Body of pancreas (tissue), 4 donors: ENCODE measurements around the gene TGM3. TPM values are rescaled to one million over a fixed set of nuclear protein-coding genes. Genes with fewer than 3 reads are reported as not detected.

Experiments used
- ATAC-seq: fragments of 150-250 bp; one replicate; pipeline ENCODE4 v1.9.1; 2016
- DNase-seq, 4 donors: peaks; one replicate each; pipeline ENCODE4 v3.0.0-alpha.2; 2019
- H3K27ac ChIP-seq, 4 donors: fragments of 200-600 bp; sonication (generic); 1 replicate in 3 of 4; 2 replicates in 1 of 4; pipeline versions ENCODE4 v1.5.1 to v1.6.1; 2016 to 2019; ENCODE audit warnings: mild to moderate bottlenecking in 1 of 4, mixed read lengths in 1 of 4, moderate library complexity in 1 of 4
- H3K27me3 ChIP-seq, 2 donors: fragments of 200-600 bp; sonication (generic); one replicate each; pipeline ENCODE4 v1.6.0; 2016; ENCODE audit warnings: mild to moderate bottlenecking in 1 of 2
- H3K36me3 ChIP-seq, 2 donors: fragments of 200-600 bp; sonication (generic); replicated peaks in 1 of 2; 2 replicates each; pipeline ENCODE4 v1.5.1; 2016; ENCODE audit warnings: low read depth in 2 of 2; ENCODE audit not compliant: insufficient read depth in 1 of 2
- H3K4me1 ChIP-seq: fragments of 200-600 bp; sonication (generic); one replicate; pipeline ENCODE4 v1.6.0; 2016
- H3K4me3 ChIP-seq, 2 donors: fragments of 200-600 bp; sonication (generic); 1 replicate in 1 of 2; 2 replicates in 1 of 2; pipeline ENCODE4 v1.5.1; 2016 to 2019
- H3K9me3 ChIP-seq, 3 donors: fragments of 200-600 bp; sonication (generic); 1 replicate in 2 of 3; 2 replicates in 1 of 3; pipeline ENCODE4 v1.5.1; 2016
- CTCF ChIP-seq, 7 experiments: fragments of 450-650 bp in 4 of 7; fragments of 200-600 bp in 3 of 7; sonication (generic) in 3 of 7; IDR thresholded peaks; one replicate each; pipeline ENCODE4 v1.5.1; 2016 to 2019; ENCODE audit warnings: antibody characterized with exemption in 7 of 7
- POLR2A ChIP-seq, 3 donors: fragments of 450-650 bp; IDR thresholded peaks; one replicate each; pipeline ENCODE4 v1.6.1; 2016; ENCODE audit warnings: antibody characterized with exemption in 3 of 3, mild to moderate bottlenecking in 2 of 3
- WGBS, 2 donors: methylation state at CpG; one replicate each; pipeline ENCODE4 v1.1.5; 2017; 5-methylcytosine and 5-hydroxymethylcytosine counted together
- intact Hi-C: fragments of 100-400 bp; cut with DNase I; formaldehyde crosslinking; loops from one replicate; pipeline ENCODE4 v1.15.1; 2023
- total RNA-seq, 2 donors: library from RNA; depleted of rRNA; stranded (reverse); fragments of >200 nt; gene quantifications; one replicate each; pipeline ENCODE4 v1.1.0, GENCODE V29; 2016

TGM3 gene
- total RNA-seq, 2 donors from 2014 or later, result 0.26 TPM; not detected in 1

GRCh38 chr20:2358006-2358405 lies 62.2 kb downstream of the TGM3 start:
- H3K4me3 ChIP-seq, result no peak overlapping the region
- no peak overlapping the region for H3K27ac ChIP-seq
- DNase-seq (no peak), ATAC-seq (no peak)
- no peaks in the 10 kb centered on the region for H3K9me3 ChIP-seq
- WGBS, 2 donors, result 55 to 62% methylated on average over 3 of the region's 3 CpGs
- no peaks in the 10 kb centered on the region for H3K4me1 ChIP-seq
- H3K36me3 ChIP-seq, result no peaks in the 10 kb centered on the region
- intact Hi-C loops, result no loop called here
- no peaks in the 10 kb centered on the region for H3K27me3 ChIP-seq
- TF ChIP-seq POLR2A (IDR thresholded peaks at IDR 0.05) (no peak), CTCF (IDR thresholded peaks at IDR 0.05) (no peak)

GRCh38 chr20:2361035-2361593 lies 65.3 kb downstream of the TGM3 start:
- ATAC-seq (no peak), DNase-seq (no peak)
- H3K9me3 ChIP-seq, result no peaks in the 10 kb centered on the region
- no peak overlapping the region for H3K27ac ChIP-seq
- no peak for TF ChIP-seq POLR2A (IDR thresholded peaks at IDR 0.05)
- no peaks in the 10 kb centered on the region for H3K27me3 ChIP-seq
- no peaks in the 10 kb centered on the region for H3K36me3 ChIP-seq
- no peaks in the 10 kb centered on the region for H3K4me1 ChIP-seq
- H3K4me3 ChIP-seq, result no peak overlapping the region
- intact Hi-C loops, result no loop called here

DNA sequence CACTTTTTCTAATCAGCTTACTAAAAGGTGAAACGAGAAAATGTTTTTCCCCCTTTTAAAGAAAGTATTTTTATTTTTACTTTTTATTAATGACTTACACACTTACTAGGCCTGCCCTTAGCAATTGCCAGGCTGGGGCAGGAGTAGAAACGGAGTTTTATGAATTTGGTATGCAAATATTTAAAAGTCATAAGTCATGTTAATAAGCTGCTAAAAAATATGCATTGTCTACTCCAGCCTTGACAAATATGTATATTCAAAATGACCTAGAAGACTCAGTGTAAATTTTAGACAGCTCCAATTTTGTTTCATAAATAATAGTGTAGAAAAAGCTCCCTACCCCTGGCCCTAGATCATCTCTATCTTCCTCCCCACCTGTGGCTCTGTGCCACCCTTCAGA lies 67.4 kb downstream of the TGM3 start:
- intact Hi-C loops, result no loop called here
- no peaks in the 10 kb centered on the region for H3K9me3 ChIP-seq
- H3K27ac ChIP-seq, result no peak overlapping the region
- 65 to 66% methylated on average over 2 of the region's 2 CpGs for WGBS, 2 donors
- no peaks in the 10 kb centered on the region for H3K4me1 ChIP-seq
- no peaks in the 10 kb centered on the region for H3K27me3 ChIP-seq
- DNase-seq (no peak), ATAC-seq (no peak)
- no peak for TF ChIP-seq POLR2A (IDR thresholded peaks at IDR 0.05)
- TF ChIP-seq CTCF (IDR thresholded peaks at IDR 0.05), result no peak
- H3K4me3 ChIP-seq, result no peak overlapping the region
- H3K36me3 ChIP-seq, result no peaks in the 10 kb centered on the region

GRCh38 chr20:2363587-2363986 lies 67.8 kb downstream of the TGM3 start:
- DNase-seq (no peak), ATAC-seq (no peak)
- Histone ChIP-seq H3K27me3 (no peaks in the 10 kb centered on the region), H3K27ac (no peak overlapping the region), H3K9me3 (no peaks in the 10 kb centered on the region), H3K4me3 (no peak overlapping the region), H3K4me1 (no peaks in the 10 kb centered on the region), H3K36me3 (no peaks in the 10 kb centered on the region)
- TF ChIP-seq CTCF (IDR thresholded peaks at IDR 0.05) (no peak), POLR2A (IDR thresholded peaks at IDR 0.05) (no peak)
- WGBS, 2 donors, result 50 to 70% methylated on average over 1 of the region's 1 CpG
- intact Hi-C loops, result no loop called here

GRCh38 chr20:2364044-2364443 lies 68.2 kb downstream of the TGM3 start:
- no peak overlapping the region for H3K27ac ChIP-seq
- H3K9me3 ChIP-seq, result no peaks in the 10 kb centered on the region
- no peaks in the 10 kb centered on the region for H3K4me1 ChIP-seq
- TF ChIP-seq CTCF (IDR thresholded peaks at IDR 0.05) (no peak), POLR2A (IDR thresholded peaks at IDR 0.05) (no peak)
- ATAC-seq (no peak), DNase-seq (no peak)
- no peaks in the 10 kb centered on the region for H3K36me3 ChIP-seq
- H3K4me3 ChIP-seq, result no peak overlapping the region
- intact Hi-C loops, result no loop called here
- 76 to 82% methylated on average over 4 of the region's 4 CpGs for WGBS, 2 donors
- no peaks in the 10 kb centered on the region for H3K27me3 ChIP-seq
